HEK293T (cell line): ENCODE data around the gene FAM151A.

Experiments used
- CTBP1 ChIP-seq: fragments of 450-650 bp; IDR thresholded peaks from 2 replicates; pipeline ENCODE4 v1.6.1; 2016; ENCODE audit warnings: borderline replicate concordance
- FOXA1 ChIP-seq: fragments of 450-650 bp; IDR thresholded peaks from 2 replicates; pipeline ENCODE4 v1.6.1; 2016; ENCODE audit warnings: mild to moderate bottlenecking
- FOXK2 ChIP-seq: fragments of 450-650 bp; IDR thresholded peaks from 2 replicates; pipeline ENCODE4 v1.6.1; 2016; ENCODE audit warnings: mild to moderate bottlenecking
- FOXM1 ChIP-seq: fragments of 450-650 bp; IDR thresholded peaks from 2 replicates; pipeline ENCODE4 v1.6.1; 2017; ENCODE audit warnings: mild to moderate bottlenecking, borderline replicate concordance
- LEF1 ChIP-seq: fragments of 450-650 bp; IDR thresholded peaks from 2 replicates; pipeline ENCODE4 v1.6.1; 2017; ENCODE audit warnings: mild to moderate bottlenecking, borderline replicate concordance
- NFRKB ChIP-seq: fragments of 450-650 bp; IDR thresholded peaks from 2 replicates; pipeline ENCODE4 v1.6.1; 2016; ENCODE audit warnings: mild to moderate bottlenecking, moderate library complexity
- SP1 ChIP-seq: fragments of 450-650 bp; IDR thresholded peaks from 2 replicates; pipeline ENCODE4 v1.6.1; 2017
- SUZ12 ChIP-seq: fragments of 450-650 bp; IDR thresholded peaks from 2 replicates; pipeline ENCODE4 v1.6.1; 2016; ENCODE audit warnings: mild to moderate bottlenecking
- TARDBP ChIP-seq: fragments of 450-650 bp; IDR thresholded peaks from 2 replicates; pipeline ENCODE4 v1.6.1; 2016
- ZNF384 ChIP-seq: fragments of 450-650 bp; IDR thresholded peaks from 2 replicates; pipeline ENCODE4 v1.6.1; 2016

GRCh38 chr1:54604051-54604450 is 19.3 kb downstream of the FAM151A start:
- TF ChIP-seq SP1 (no peak), LEF1 (no peak), SUZ12 (no peak), FOXM1 (no peak), TARDBP (no peak), CTBP1 (no peak), ZNF384 (no peak), FOXK2 (no peak), NFRKB (no peak), FOXA1 (no peak)
